Activated naive CD8-positive, alpha-beta T cell treated with anti-CD3 and anti-CD28 coated beads, Interleukin-2, amount 50 U/mL, for 24 hours (primary cell): ENCODE data around the gene NEK11.
"Not testable (repeated sequence)": the region's sequence is repeated elsewhere in the genome, so short reads cannot be mapped to it uniquely, and the experiment has no call there.

Experiments
- ATAC-seq: fragments of 150-1000 bp; cut with Tn5 transposase; one replicate; pipeline ENCODE4 v1.10.0; 2021
- DNase-seq: peaks from one replicate; pipeline ENCODE4 v3.0.0; 2021
- H3K27ac Mint-ChIP-seq: one replicate; pipeline ENCODE4 v1.8.0; 2021; ENCODE audit warnings: mild to moderate bottlenecking, mixed read lengths
- H3K27me3 Mint-ChIP-seq: one replicate; pipeline ENCODE4 v1.8.0; 2021; ENCODE audit warnings: mixed read lengths
- H3K36me3 Mint-ChIP-seq: one replicate; pipeline ENCODE4 v1.8.0; 2021; ENCODE audit warnings: low read depth, mixed read lengths
- H3K4me1 Mint-ChIP-seq: one replicate; pipeline ENCODE4 v1.8.0; 2021; ENCODE audit warnings: mixed read lengths
- H3K4me3 Mint-ChIP-seq: one replicate; pipeline ENCODE4 v1.8.0; 2021; ENCODE audit warnings: mild to moderate bottlenecking, moderate library complexity, mixed read lengths
- H3K9me3 Mint-ChIP-seq: one replicate; pipeline ENCODE4 v1.8.0; 2021; ENCODE audit warnings: mixed read lengths

Gene NEK11

GRCh38 chr3:131350506-131350905, 323.8 kb downstream of the NEK11 start:
- H3K36me3 Mint-ChIP-seq, result no peaks in the 10 kb centered on the region
- no peak overlapping the region for H3K4me3 Mint-ChIP-seq
- H3K9me3 Mint-ChIP-seq, result no peaks in the 10 kb centered on the region
- H3K27me3 Mint-ChIP-seq, result no peaks in the 10 kb centered on the region
- ATAC-seq (no peak), DNase-seq (no peak)
- no peaks in the 10 kb centered on the region for H3K4me1 Mint-ChIP-seq
- no peak overlapping the region for H3K27ac Mint-ChIP-seq

GRCh38 chr3:131353016-131353877, 326.6 kb downstream of the NEK11 start:
- Mint-ChIP-seq H3K4me1 (no peaks in the 10 kb centered on the region), H3K4me3 (no peak overlapping the region), H3K27ac (no peak overlapping the region), H3K36me3 (no peaks in the 10 kb centered on the region), H3K27me3 (peaks cover 5% of the 10 kb centered on the region), H3K9me3 (no peaks in the 10 kb centered on the region)
- DNase-seq (no peak), ATAC-seq (no peak)

GRCh38 chr3:131353986-131354385, 327.3 kb downstream of the NEK11 start:
- ATAC-seq (no peak), DNase-seq (no peak)
- peaks cover 8% of the 10 kb centered on the region for H3K27me3 Mint-ChIP-seq
- H3K4me1 Mint-ChIP-seq, result no peaks in the 10 kb centered on the region
- H3K27ac Mint-ChIP-seq, result no peak overlapping the region
- H3K36me3 Mint-ChIP-seq, result no peaks in the 10 kb centered on the region
- H3K4me3 Mint-ChIP-seq, result no peak overlapping the region
- H3K9me3 Mint-ChIP-seq, result no peaks in the 10 kb centered on the region

GRCh38 chr3:131356006-131356595, 329.4 kb downstream of the NEK11 start:
- ATAC-seq (no peak), DNase-seq (no peak)
- Mint-ChIP-seq H3K4me1 (peaks cover 1% of the 10 kb centered on the region), H3K27me3 (peaks cover 18% of the 10 kb centered on the region), H3K4me3 (no peak overlapping the region), H3K9me3 (no peaks in the 10 kb centered on the region), H3K27ac (no peak overlapping the region), H3K36me3 (no peaks in the 10 kb centered on the region)

GRCh38 chr3:131357275-131357674, 330.6 kb downstream of the NEK11 start:
- no peaks in the 10 kb centered on the region for H3K36me3 Mint-ChIP-seq
- no peak overlapping the region for H3K4me3 Mint-ChIP-seq
- H3K9me3 Mint-ChIP-seq, result peaks cover under 1% of the 10 kb centered on the region
- ATAC-seq (no peak), DNase-seq (no peak)
- peaks cover 5% of the 10 kb centered on the region for H3K4me1 Mint-ChIP-seq
- peaks cover 25% of the 10 kb centered on the region for H3K27me3 Mint-ChIP-seq
- no peak overlapping the region for H3K27ac Mint-ChIP-seq

- Mint-ChIP-seq H3K9me3 (peaks cover 3% of the 10 kb centered on the region), H3K4me3 (no peak overlapping the region), H3K27me3 (peaks cover 49% of the 10 kb centered on the region), H3K4me1 (peaks cover 5% of the 10 kb centered on the region), H3K27ac (no peak overlapping the region), H3K36me3 (peaks cover 2% of the 10 kb centered on the region)
- no peak for DNase-seq
- ATAC-seq, result no peak
These were observed 333.6 kb downstream of the NEK11 start for GRCh38 chr3:131360191-131360755.

- H3K4me1 Mint-ChIP-seq, H3K27ac Mint-ChIP-seq, ATAC-seq, H3K9me3 Mint-ChIP-seq, DNase-seq, H3K36me3 Mint-ChIP-seq: not testable (repeated sequence)
- Mint-ChIP-seq H3K27me3 (peaks cover 54% of the 10 kb centered on the region), H3K4me3 (peak overlapping the region; percentile 1)
These were observed 334.4 kb downstream of the NEK11 start for GRCh38 chr3:131361066-131361463.

GRCh38 chr3:131361464-131362421, 335.1 kb downstream of the NEK11 start:
- Mint-ChIP-seq H3K4me1 (peaks cover 5% of the 10 kb centered on the region), H3K27me3 (peaks cover 50% of the 10 kb centered on the region), H3K27ac (no peak overlapping the region), H3K36me3 (peaks cover 2% of the 10 kb centered on the region), H3K4me3 (peak overlapping the region; percentile 1), H3K9me3 (peaks cover 3% of the 10 kb centered on the region)
- DNase-seq (no peak), ATAC-seq (peak; percentile 40)

GRCh38 chr3:131363275-131363674, 336.6 kb downstream of the NEK11 start:
- Mint-ChIP-seq H3K36me3 (peaks cover 2% of the 10 kb centered on the region), H3K4me3 (no peak overlapping the region), H3K4me1 (peaks cover 5% of the 10 kb centered on the region), H3K9me3 (peaks cover 8% of the 10 kb centered on the region), H3K27me3 (peaks cover 48% of the 10 kb centered on the region), H3K27ac (no peak overlapping the region)
- ATAC-seq (no peak), DNase-seq (no peak)

- H3K4me3 Mint-ChIP-seq, result no peak overlapping the region
- DNase-seq, result no peak
- no peaks in the 10 kb centered on the region for H3K4me1 Mint-ChIP-seq
- peaks cover 5% of the 10 kb centered on the region for H3K9me3 Mint-ChIP-seq
- H3K27me3 Mint-ChIP-seq, result no peaks in the 10 kb centered on the region
- no peak overlapping the region for H3K27ac Mint-ChIP-seq
- ATAC-seq, result no peak
- peaks cover 3% of the 10 kb centered on the region for H3K36me3 Mint-ChIP-seq
These were observed 344.4 kb downstream of the NEK11 start for GRCh38 chr3:131370935-131371687.

- Mint-ChIP-seq H3K9me3 (peaks cover 5% of the 10 kb centered on the region), H3K27ac (no peak overlapping the region), H3K36me3 (peaks cover 3% of the 10 kb centered on the region), H3K27me3 (no peaks in the 10 kb centered on the region), H3K4me1 (no peaks in the 10 kb centered on the region), H3K4me3 (no peak overlapping the region)
- ATAC-seq (no peak), DNase-seq (no peak)
These were observed 345.0 kb downstream of the NEK11 start for GRCh38 chr3:131371688-131372066.

GRCh38 chr3:131374741-131375140, 348.1 kb downstream of the NEK11 start:
- Mint-ChIP-seq H3K36me3 (peaks cover 3% of the 10 kb centered on the region), H3K4me1 (no peaks in the 10 kb centered on the region), H3K27me3 (no peaks in the 10 kb centered on the region), H3K9me3 (no peaks in the 10 kb centered on the region), H3K4me3 (no peak overlapping the region), H3K27ac (no peak overlapping the region)
- no peak for DNase-seq
- ATAC-seq, result no peak

- not testable (repeated sequence) for DNase-seq, ATAC-seq, H3K9me3 Mint-ChIP-seq, H3K36me3 Mint-ChIP-seq, H3K27me3 Mint-ChIP-seq
- H3K4me3 Mint-ChIP-seq, result peak overlapping the region; percentile 93
- peak overlapping the region; percentile 83 for H3K27ac Mint-ChIP-seq
- peaks cover 16% of the 10 kb centered on the region for H3K4me1 Mint-ChIP-seq
These were observed 354.3 kb downstream of the NEK11 start for GRCh38 chr3:131380821-131381444.
